ENCODE results near the gene COQ10B.

- TF ChIP-seq CTCF (IDR thresholded peaks at IDR 0.05; ENCODE audit: low read length) = no peak
- TF ChIP-seq EZH2 (IDR thresholded peaks at IDR 0.05; ENCODE audit: borderline replicate concordance, low read length) = no peak
Observed at GRCh38 chr2:197517150-197517549, 63.8 kb downstream of the COQ10B start.
